HCT116 (cell line): ENCODE measurements around the gene GSTO1. TPM values are rescaled to one million over a fixed set of nuclear protein-coding genes. Genes with fewer than 3 reads are reported as not detected.

Experiments used
- ATAC-seq: fragments of 200-7000 bp; cut with Tn5 transposase; 2 replicates; pipeline ENCODE4 v1.9.1; 2020; ENCODE audit warnings: mild to moderate bottlenecking, moderate library complexity
- BruUV-seq: library from RNA; stranded (reverse); fragments of 400-500 nt; replicated peaks from 2 replicates; lab custom pipeline; 2021; lab: Mats Ljungman, UMichigan
- CTCF ChIA-PET: fragments of 300-600 bp; sonication (Branson Sonifier 250); formaldehyde crosslinking; loops from one replicate; lab custom pipeline; 2021; ENCODE audit warnings: antibody characterized with exemption; lab: Charles Lee
- POLR2A ChIA-PET: fragments of 300-600, 350-600 bp; sonication (Branson Sonifier 250); formaldehyde crosslinking; loops from one replicate; lab custom pipeline; 2021; ENCODE audit warnings: antibody characterized with exemption; lab: Charles Lee
- RAD21 ChIA-PET, 2 experiments: fragments of 300-600 bp; sonication (Branson Sonifier 250); formaldehyde crosslinking; loops; one replicate each; lab custom pipeline; 2023; ENCODE audit warnings: low total read pairs in 2 of 2; ENCODE audit not compliant: uncharacterized antibody in 2 of 2, unreplicated experiment in 2 of 2, low non-redundant PET in 1 of 2; lab: Charles Lee
- DNase-seq: peaks from one replicate; pipeline ENCODE4 v3.0.0-alpha.2; 2010; ENCODE audit warnings: low read depth, low spot score
- H2AFZ ChIP-seq: fragments of 200-600 bp; shearing (Covaris generic), sonication (generic); 2 replicates; pipeline ENCODE4 v1.6.1; 2017; ENCODE audit warnings: low read depth, mixed run types, mixed read lengths, antibody characterized with exemption, low read length; ENCODE audit not compliant: poor library complexity, severe bottlenecking
- H3K27ac ChIP-seq: 2 replicates; pipeline ENCODE4 v1.5.1; 2012; ENCODE audit warnings: low read depth, low read length
- H3K27me3 ChIP-seq: fragments of 200-600 bp; sonication (generic); 2 replicates; pipeline ENCODE4 v1.6.1; 2016; ENCODE audit warnings: mixed run types, low read length, mixed read lengths; ENCODE audit not compliant: insufficient read depth
- H3K36me3 ChIP-seq, 2 experiments: fragments of 200-500 bp in 1 of 2; fragments of 200-600 bp in 1 of 2; sonication (Bioruptor generic) in 1 of 2; sonication (generic) in 1 of 2; 2 replicates each; pipeline versions ENCODE4 v1.5.1 to v1.6.1; 2014 to 2016; ENCODE audit warnings: low read length in 2 of 2, inconsistent platforms in 1 of 2, mixed read lengths in 1 of 2, mixed run types in 1 of 2; ENCODE audit not compliant: insufficient read depth in 2 of 2, control insufficient read depth in 1 of 2
- H3K4me1 ChIP-seq, 2 experiments: fragments of 200-600 bp in 1 of 2; sonication (generic) in 1 of 2; 2 replicates each; pipeline versions ENCODE4 v1.5.1 to v1.6.1; 2012 to 2017; ENCODE audit warnings: low read length in 2 of 2, inconsistent platforms in 1 of 2, mild to moderate bottlenecking in 1 of 2, mixed read lengths in 1 of 2, mixed run types in 1 of 2, moderate library complexity in 1 of 2; ENCODE audit not compliant: insufficient read depth in 2 of 2, control insufficient read depth in 1 of 2
- H3K4me2 ChIP-seq: fragments of 200-600 bp; sonication (generic); 2 replicates; pipeline ENCODE4 v1.6.1; 2017; ENCODE audit warnings: mixed run types, low read length, mixed read lengths
- H3K4me3 ChIP-seq, 2 experiments: fragments of 200-600 bp in 1 of 2; sonication (generic) in 1 of 2; replicated peaks in 1 of 2; 2 replicates each; pipeline ENCODE4 v1.5.1; 2011 to 2016; ENCODE audit warnings: low read length in 2 of 2, control low read depth in 1 of 2, low read depth in 1 of 2, mild to moderate bottlenecking in 1 of 2, mixed read lengths in 1 of 2, mixed run types in 1 of 2
- H3K79me2 ChIP-seq: fragments of 200-600 bp; sonication (generic); 2 replicates; pipeline ENCODE4 v1.6.1; 2017; ENCODE audit warnings: mild to moderate bottlenecking, mixed run types, low read length, moderate library complexity, mixed read lengths; ENCODE audit not compliant: insufficient read depth
- H3K9ac ChIP-seq: fragments of 200-600 bp; sonication (generic); 2 replicates; pipeline ENCODE4 v1.6.1; 2016; ENCODE audit warnings: low read length, mixed read lengths
- H3K9me2 ChIP-seq: fragments of 200-600 bp; sonication (generic), shearing (Covaris generic); 2 replicates; pipeline ENCODE4 v1.6.1; 2017; ENCODE audit warnings: mixed run types, mild to moderate bottlenecking, moderate library complexity; ENCODE audit not compliant: insufficient read depth
- H3K9me3 ChIP-seq, 2 experiments: fragments of 200-500 bp in 1 of 2; fragments of 200-600 bp in 1 of 2; sonication (Bioruptor generic) in 1 of 2; sonication (generic) in 1 of 2; 2 replicates each; pipeline ENCODE4 v1.6.1; 2014 to 2017; ENCODE audit warnings: low read length in 2 of 2, mixed read lengths in 2 of 2, inconsistent platforms in 1 of 2, low read depth in 1 of 2, mild to moderate bottlenecking in 1 of 2, mixed run types in 1 of 2, moderate library complexity in 1 of 2; ENCODE audit not compliant: control insufficient read depth in 1 of 2, insufficient read depth in 1 of 2
- H4K20me1 ChIP-seq: fragments of 200-600 bp; sonication (generic), shearing (Covaris generic); 2 replicates; pipeline ENCODE4 v1.6.1; 2017; ENCODE audit warnings: mixed run types, mild to moderate bottlenecking, moderate library complexity; ENCODE audit not compliant: insufficient read depth
- CTCF ChIP-seq, 3 experiments: fragments of 200-600 bp in 1 of 3; sonication (generic) in 1 of 3; IDR thresholded peaks in 2 of 3; conservative IDR thresholded peaks in 1 of 3; 2 replicates each; pipeline ENCODE4 v1.5.1; 2012 to 2017; ENCODE audit warnings: low read depth in 2 of 3, low read length in 2 of 3, antibody characterized with exemption in 1 of 3, borderline replicate concordance in 1 of 3, control low read depth in 1 of 3, mild to moderate bottlenecking in 1 of 3, mixed read lengths in 1 of 3, mixed run types in 1 of 3, moderate library complexity in 1 of 3; ENCODE audit not compliant: insufficient read depth in 1 of 3
- RAD21 ChIP-seq: IDR thresholded peaks from 2 replicates; pipeline ENCODE4 v1.6.1; 2012; ENCODE audit warnings: low read depth, mild to moderate bottlenecking
- SRF ChIP-seq: IDR thresholded peaks from 2 replicates; pipeline ENCODE4 v1.6.1; 2012; ENCODE audit warnings: low read depth
- intact Hi-C: fragments of 100-400 bp; cut with micrococcal nuclease; formaldehyde crosslinking; loops from 2 replicates; pipeline ENCODE4 v1.10.0; 2022
- total RNA-seq: library from RNA; stranded (reverse); gene quantifications from one replicate; pipeline ENCODE4 v1.2.1, GENCODE V29; 2021; ENCODE audit not compliant: unreplicated experiment

Gene GSTO1
- total RNA-seq, 1 experiment from 2014 or later: 179 TPM

GRCh38 chr10:104297697-104298660, 43.3 kb downstream of the GSTO1 start:
- ChIA-PET CTCF (interaction anchor here (0.8 to 9.9 kb wide), 3 partner anchors 22 to 180 kb away, joined by 3 to 96 read pairs (median 11); no protein-coding TSS in a partner anchor), POLR2A (no interaction called here), RAD21 (no interaction called here)
- no peak overlapping the region for H3K4me2 ChIP-seq
- H3K9me3 ChIP-seq: no peaks in the 10 kb centered on the region
- H3K4me3 ChIP-seq: no peak overlapping the region
- peak; percentile 88 for ATAC-seq
- H3K36me3 ChIP-seq: peaks cover 10 to 31% of the 10 kb centered on the region in 2 experiments; a peak in 3 of 4 replicates
- H3K79me2 ChIP-seq: peaks cover 23% of the 10 kb centered on the region
- no peaks in the 10 kb centered on the region for H4K20me1 ChIP-seq
- no peak overlapping the region for H3K9ac ChIP-seq
- TF ChIP-seq CTCF (IDR thresholded peaks at IDR 0.05 in 2 of 3, conservative IDR thresholded peaks at IDR 0.05 in 1 of 3; ENCODE audit: borderline replicate concordance in 1 of 3, insufficient read depth in 1 of 3, low read depth in 2 of 3, low read length in 2 of 3): peak; percentile 53 to 90 (median 87); a peak in 5 of 6 replicates
- 0 out of 2 replicates have a peak, but pooled peaks have one; percentile 19 for TF ChIP-seq RAD21
- TF ChIP-seq SRF: no peak
- H3K27ac ChIP-seq: no peak overlapping the region
- no TSS peak for BruUV-seq
- no peak for DNase-seq
- no peaks in the 10 kb centered on the region for H3K27me3 ChIP-seq
- no peaks in the 10 kb centered on the region for H3K4me1 ChIP-seq
- no peaks in the 10 kb centered on the region for H3K9me2 ChIP-seq
- intact Hi-C loops: no loop called here
- no peak overlapping the region for H2AFZ ChIP-seq
